GM06990 (cell line): Measurements from ENCODE around the gene ANKRD16.
"Not testable (repeated sequence)": the region's sequence is repeated elsewhere in the genome, so short reads cannot be mapped to it uniquely, and the experiment has no call there.

Source experiments
- DNase-seq: peaks from one replicate; pipeline ENCODE4 v3.0.0-alpha.2; 2011; ENCODE audit not compliant: insufficient read length; ENCODE audit errors: extremely low read depth
- H3K27me3 ChIP-seq: replicated peaks from 2 replicates; pipeline ENCODE4 v1.6.0; 2011; ENCODE audit warnings: low read length; ENCODE audit not compliant: control insufficient read depth, insufficient read depth
- H3K36me3 ChIP-seq: 2 replicates; pipeline ENCODE4 v1.5.1; 2011; ENCODE audit warnings: low read length; ENCODE audit not compliant: control insufficient read depth, insufficient read depth
- H3K4me3 ChIP-seq: replicated peaks from 2 replicates; pipeline ENCODE4 v1.5.1; 2011; ENCODE audit warnings: low read depth, mild to moderate bottlenecking, control low read depth, low read length
- CTCF ChIP-seq: IDR thresholded peaks from 2 replicates; pipeline ENCODE4 v1.5.1; 2011; ENCODE audit warnings: low read length, control low read depth, mild to moderate bottlenecking, inconsistent platforms; ENCODE audit not compliant: insufficient read depth, poor library complexity, severe bottlenecking

The ANKRD16 gene

GRCh38 chr10:5829267-5829666, 60.4 kb downstream of the ANKRD16 start:
- no peak for TF ChIP-seq CTCF
- Histone ChIP-seq H3K4me3 (no peak overlapping the region), H3K36me3 (no peaks in the 10 kb centered on the region), H3K27me3 (no peaks in the 10 kb centered on the region)
- no peak for DNase-seq

DNA sequence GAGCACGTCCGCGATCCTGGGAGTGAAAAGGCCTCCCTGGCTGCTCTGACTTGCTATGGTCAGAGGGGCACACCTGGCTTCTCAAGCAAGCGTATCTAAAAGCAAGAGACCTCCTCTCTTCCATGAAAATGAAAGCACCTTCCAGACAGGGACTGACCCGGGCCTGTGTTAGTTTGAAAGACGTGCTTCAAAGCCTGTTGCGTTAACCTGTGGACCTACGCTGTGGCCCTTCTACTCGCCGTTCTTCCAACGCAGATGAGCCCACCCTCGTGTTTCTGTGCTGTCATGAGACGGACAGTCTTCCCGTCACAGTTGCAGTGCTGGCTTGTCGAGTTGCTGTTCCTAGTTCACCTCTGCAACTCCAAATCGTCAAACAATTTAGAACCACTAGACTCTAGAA, 61.0 kb downstream of the ANKRD16 start:
- Histone ChIP-seq H3K4me3 (no peak overlapping the region), H3K27me3 (no peaks in the 10 kb centered on the region), H3K36me3 (no peaks in the 10 kb centered on the region)
- TF ChIP-seq CTCF: no peak
- no peak for DNase-seq

DNA sequence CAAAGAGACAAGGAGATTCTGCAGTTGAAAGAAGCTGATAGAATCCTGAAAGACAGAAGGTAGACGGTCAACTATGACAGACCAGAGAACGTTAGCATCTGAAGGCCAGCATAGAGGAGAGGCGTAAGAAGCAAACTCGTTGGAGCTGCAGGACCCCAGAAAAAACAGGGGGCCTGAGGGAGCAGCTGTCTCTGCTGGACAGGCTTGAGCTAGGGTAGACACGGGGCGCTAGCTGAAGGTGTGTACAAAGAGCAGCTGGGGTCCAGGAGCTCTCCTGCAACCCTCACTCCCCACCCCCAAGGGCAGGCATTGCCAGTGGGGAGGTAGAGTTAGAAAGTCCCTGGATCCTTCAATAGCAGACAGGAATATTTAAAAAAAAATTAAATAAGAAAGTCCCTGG, 61.9 kb downstream of the ANKRD16 start:
- Histone ChIP-seq H3K36me3 (no peaks in the 10 kb centered on the region), H3K4me3 (no peak overlapping the region), H3K27me3 (no peaks in the 10 kb centered on the region)
- no peak for DNase-seq
- no peak for TF ChIP-seq CTCF

- not testable (repeated sequence) for H3K4me3 ChIP-seq, H3K36me3 ChIP-seq, H3K27me3 ChIP-seq, DNase-seq
Observed at GRCh38 chr10:5826511-5826910, 63.2 kb downstream of the ANKRD16 start.

DNA sequence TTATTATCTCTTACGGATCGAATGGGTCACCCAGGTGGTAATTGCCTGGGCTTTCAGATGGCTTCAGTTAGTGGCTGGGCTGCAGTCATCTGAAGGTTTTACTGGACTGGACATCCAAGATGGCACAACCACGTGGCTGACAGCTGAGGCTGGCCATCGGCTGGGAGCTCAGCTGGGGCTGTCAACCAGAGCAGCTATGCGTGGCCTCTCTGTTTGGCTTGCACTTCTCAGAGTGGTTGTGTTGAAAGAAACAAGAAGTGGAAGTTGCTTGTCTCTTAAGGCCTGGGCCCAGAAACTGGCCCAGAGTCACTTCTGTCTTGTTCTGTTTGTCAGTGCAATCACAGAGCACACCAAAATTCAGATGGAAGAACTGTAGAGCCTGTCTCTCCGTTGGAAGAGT, 70.8 kb downstream of the ANKRD16 start:
- peak; percentile 67 for DNase-seq
- no peak overlapping the region for H3K4me3 ChIP-seq
- no peaks in the 10 kb centered on the region for H3K36me3 ChIP-seq
- no peaks in the 10 kb centered on the region for H3K27me3 ChIP-seq
- no peak for TF ChIP-seq CTCF

DNA sequence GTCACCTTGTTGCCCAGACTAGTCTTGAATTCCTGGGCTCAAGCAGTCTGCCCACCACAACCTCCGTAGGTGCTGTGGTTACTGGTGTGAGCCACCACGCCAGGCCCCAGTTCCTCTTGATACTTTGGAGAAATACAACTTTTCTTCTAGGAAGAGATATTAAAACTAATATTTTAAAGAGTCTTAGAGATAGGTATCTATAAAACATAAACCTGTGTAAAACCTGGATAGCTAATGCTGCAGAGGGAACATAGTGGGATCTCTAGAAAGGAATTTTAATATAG, 71.7 kb downstream of the ANKRD16 start:
- no peak overlapping the region for H3K4me3 ChIP-seq
- H3K36me3 ChIP-seq: no peaks in the 10 kb centered on the region
- H3K27me3 ChIP-seq: no peaks in the 10 kb centered on the region
- DNase-seq: no peak
- TF ChIP-seq CTCF: no peak
